HG03469 (cell line): ENCODE results near the gene HSD3B2.
"Not testable (repeated sequence)": the region's sequence is repeated elsewhere in the genome, so short reads cannot be mapped to it uniquely, and the experiment has no call there.

ENCODE experiments used
- ATAC-seq: cut with Tn5 transposase; IDR thresholded peaks from one replicate; pipeline ENCODE4 v1.9.1; 2021; ENCODE audit warnings: mild to moderate bottlenecking, moderate library complexity, moderate number of reproducible peaks; ENCODE audit not compliant: unreplicated experiment

HSD3B2 gene

DNA sequence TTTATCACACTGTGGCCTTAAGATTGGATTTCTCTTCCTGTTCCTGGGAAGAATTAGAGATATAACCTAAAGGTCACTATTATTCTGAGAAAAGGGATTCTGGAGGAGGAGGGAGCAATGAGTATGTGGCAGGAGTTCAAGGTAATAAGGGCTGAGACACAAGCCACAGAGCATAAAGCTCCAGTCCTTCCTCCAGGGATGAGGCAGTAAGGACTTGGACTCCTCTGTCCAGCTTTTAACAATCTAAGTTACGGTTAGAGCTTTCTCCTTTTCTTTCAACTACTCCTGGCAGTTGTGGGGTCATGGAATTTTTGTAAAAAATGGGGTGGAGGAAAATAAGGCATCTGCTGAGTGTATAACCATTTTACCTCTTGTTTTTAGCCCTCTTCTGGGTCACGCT, at the start of gene HSD3B2:
Gene HSD3B2, plus strand, starts transcription at position 201 of the 400 bp plus-strand sequence. CDS start 270 bp downstream, outside the sequence.
- ATAC-seq: no peak

DNA sequence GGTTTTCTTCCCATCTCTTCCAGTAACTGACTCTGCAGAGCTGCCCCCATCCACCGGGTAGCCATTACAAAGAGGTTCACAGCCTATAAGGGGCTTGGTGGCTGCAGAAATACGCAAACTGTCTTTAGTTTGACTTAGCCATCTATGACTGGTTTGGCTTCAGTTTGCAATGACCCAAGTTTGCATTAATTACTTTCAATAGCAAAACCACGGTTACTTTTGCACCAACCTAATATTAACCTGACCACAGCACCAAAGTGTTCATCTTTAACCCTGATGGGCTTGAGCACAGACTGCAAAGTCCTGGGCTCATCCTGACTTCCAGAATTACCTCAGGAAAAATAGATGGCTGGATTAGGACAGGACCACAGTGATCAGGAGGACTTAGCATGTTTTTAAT, 48.5 kb upstream of the HSD3B2 start:
- no peak for ATAC-seq

DNA sequence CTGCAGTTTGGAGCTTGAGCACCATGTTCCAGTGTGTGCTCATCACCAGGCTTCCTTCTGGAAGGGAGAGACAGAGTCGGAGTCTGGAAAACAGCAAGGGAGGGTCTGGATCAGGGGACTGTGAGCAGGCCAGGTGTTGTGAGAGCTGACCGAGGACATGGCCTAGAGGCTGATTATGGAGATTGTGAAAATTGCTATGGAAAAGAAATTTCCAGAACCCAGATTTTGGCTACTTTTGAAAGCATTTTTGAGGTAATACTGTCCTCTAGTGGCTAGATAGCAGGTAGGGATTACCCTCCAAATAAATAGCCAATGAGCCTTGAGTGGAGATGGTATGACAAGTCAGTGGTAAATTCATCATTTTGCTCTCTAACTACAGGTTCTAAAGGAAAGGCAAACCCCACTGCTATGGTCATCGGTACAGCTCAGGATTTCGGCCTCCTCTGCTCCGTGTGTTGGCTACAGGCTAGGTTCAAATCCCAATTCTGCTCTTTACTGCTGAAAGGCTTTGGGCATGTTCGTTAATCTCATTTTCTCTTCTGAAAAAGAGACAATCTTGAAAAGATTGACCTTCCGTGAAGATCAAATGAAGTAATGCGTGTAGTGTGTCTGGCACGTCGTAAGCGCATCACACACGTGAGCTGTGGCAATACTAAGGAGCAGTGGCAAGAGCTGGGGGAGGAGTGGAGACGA, 47.4 kb upstream of the HSD3B2 start:
- no peak for ATAC-seq

DNA sequence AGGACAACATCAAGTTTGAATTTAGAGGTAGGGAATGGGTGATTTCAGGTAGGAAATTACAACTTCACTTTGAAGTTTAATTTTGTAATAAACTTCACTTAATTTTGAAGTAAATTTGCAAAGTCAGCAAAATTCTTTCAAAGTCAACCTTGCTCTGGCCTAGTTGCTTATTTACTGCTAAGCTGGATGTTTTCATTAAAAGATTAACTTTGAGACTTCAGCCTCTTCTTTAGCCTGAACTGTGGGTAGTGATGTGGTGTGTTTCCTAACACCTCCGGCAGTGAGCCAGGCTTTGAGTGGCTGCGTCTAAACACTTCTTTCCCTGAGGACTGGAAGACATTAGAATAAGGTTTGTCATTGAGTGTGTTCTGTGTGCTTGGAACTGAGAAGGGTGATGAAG, 46.4 kb upstream of the HSD3B2 start, which contains the start of gene HAO2:
Gene HAO2, plus strand, starts transcription at position 232 of the 400 bp plus-strand sequence. CDS start 12,301 bp downstream, outside the sequence.
- ATAC-seq: no peak

DNA sequence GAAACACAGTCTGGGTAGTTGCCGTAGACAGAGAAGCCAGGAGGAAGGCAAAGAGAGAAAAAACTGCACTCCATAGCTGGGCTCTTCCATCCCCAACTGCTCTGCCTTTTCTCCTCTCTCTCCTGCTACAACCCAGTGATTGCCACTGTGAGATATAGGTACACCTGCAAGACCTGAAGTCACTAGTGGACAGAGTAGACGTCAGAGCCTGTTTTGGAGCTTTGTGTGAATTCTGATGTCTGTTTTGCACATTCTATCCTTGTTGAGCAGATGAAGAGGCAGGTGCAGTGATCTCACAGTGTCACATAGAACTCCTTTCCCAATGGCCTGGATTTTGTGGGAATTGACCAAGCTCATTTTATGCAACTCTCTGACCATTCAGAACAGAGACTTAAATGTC, 44.2 kb upstream of the HSD3B2 start:
- ATAC-seq: no peak

DNA sequence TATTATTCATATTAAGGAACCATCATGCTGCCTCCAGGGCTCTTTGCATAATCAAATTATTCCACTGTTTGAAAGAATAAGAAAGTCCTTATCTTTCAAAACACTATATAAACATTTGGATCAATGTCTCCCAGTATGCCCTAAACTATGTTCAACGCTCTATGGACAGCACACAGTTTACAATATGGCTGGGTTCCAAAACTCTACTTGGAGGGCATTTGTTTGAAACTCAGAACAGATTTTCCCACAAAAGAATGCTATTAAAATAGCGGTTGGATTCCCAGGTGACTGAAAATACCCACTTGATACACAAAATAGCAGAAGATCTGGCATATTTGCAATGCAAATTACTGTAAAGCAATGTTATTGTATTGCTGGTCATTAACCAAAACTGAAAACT, 43.1 kb upstream of the HSD3B2 start:
- no peak for ATAC-seq

DNA sequence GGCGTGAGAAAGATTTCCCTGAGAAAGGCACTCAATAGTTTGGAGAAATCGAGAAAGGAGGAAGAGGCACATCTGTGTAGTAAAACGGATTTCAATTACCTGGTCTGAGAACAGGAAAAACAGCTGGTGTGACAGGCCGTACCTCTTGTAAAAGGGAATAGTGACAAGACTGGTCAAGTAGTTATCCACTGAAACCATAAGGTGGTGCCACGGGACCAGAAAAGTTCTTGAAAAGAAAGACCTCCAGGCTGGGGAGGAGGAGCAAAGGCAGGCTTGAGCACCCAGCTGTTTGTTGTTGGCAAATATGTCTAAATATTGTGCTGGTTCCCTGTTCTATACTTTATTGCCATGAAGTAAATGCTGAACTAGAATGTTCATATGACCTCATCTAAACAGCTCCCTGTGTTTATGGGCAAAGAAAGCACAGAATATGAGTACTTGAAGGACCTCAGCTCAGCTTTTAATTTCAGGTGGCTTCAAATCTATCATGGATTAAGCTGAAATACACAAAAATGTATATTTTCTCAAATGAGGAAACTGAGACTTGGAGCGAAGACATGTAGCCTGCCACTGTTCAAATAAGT, 42.4 kb upstream of the HSD3B2 start:
- no peak for ATAC-seq

DNA sequence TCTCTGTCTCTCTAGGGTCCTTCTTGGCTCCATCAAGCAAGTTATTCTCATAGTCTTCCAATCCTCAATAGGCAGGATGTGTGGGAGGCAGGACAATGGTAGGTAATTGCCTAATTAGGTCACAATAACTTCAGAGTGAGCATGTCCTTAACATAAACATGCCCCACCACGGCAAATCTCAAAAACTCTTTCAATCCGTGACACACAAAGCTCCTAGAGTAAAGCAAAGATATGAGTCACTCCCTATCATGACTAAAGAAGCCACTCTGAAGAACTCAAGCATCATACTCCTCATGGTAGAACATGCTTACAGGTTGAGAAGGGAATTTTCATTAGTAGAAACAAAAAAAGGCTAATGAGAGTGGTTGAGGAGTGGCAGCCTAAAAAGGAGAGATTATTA, 41.5 kb upstream of the HSD3B2 start:
- ATAC-seq: no peak

DNA sequence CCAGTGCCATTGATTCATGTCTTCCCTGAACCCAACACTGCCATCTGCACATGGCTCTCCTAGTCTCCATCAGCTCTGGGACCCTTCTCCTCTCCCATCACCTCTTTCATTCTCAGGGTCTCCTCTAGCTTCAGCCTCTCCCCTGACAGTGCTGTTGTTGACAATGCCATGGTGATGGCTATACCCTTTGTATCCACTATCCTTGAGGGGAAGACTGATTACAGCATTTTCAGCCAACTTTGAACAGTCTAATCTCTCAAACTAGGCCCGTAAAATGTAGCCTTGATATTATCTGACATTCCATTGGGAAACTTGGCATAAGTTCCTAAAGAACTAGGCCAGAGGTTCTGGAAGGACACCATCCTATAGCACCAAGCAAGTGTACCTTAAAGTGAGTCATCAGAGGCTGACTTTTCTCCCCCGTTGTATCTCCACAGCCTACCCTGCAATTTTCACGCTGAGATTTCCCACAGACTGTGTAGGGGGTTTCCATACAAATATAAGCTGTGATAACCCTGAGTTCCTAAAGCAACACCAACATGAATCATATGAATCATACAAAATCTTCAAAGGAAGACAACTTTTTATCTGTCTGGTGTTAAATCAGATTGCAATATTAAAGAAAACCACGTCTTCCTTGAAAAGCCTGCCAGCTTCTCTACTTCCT, 40.6 kb upstream of the HSD3B2 start:
- no peak for ATAC-seq

DNA sequence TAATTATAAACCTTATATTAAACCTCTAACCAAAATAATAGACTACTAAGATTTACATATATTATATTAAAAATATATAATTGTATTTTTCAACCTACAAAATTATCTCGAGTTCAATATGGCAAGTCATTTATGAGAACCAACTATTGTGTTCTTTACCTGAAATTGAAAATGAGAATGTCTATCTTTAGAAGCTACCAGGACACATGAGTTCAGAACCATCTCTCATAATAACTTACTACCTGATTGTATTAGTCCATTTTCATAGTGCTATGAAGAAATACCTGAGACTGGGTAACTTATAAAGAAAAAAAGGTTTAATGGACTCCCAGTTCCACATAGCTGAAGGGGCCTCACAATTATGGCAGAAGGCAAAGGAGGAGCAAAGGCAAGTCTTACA, 39.6 kb upstream of the HSD3B2 start:
- no peak for ATAC-seq

DNA sequence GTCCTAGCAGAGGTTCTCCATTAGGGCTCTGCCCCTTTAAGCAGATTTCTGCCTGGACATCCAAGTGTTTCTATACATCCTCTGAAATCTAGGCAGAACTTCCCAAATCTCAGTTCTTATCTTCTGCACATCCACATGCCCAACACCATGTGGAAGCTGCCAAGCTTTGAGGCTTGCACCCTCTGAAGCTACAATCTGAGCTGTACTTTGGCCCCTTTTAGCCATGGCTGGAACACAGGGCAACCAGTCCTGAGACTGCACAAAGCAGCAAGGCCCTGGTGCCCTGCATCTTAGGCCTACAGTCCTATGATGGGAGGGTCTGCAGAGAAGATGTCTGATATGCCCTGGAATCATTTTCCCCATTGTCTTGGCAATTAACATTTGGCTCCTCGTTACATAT, 38.4 kb upstream of the HSD3B2 start:
- ATAC-seq: no peak

DNA sequence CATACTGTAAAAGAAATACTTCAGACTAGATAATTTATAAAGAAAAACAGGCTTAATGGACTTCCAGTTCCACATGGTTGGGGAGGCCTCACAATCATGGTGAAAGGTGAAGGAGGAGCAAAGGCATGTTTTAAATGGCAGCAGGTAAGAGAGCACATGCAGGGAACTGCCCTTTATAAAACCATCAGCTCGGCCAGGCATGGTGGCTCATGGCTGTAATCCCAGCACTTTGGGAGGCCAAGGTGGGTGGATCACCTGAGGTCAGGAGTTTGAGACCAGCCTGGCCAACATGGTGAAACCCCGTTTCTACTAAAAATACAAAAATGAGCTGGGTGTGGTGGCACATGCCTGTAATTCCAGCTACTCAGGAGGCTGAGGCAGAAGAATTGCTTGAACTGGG, 37.4 kb upstream of the HSD3B2 start:
- ATAC-seq: not testable (repeated sequence)

DNA sequence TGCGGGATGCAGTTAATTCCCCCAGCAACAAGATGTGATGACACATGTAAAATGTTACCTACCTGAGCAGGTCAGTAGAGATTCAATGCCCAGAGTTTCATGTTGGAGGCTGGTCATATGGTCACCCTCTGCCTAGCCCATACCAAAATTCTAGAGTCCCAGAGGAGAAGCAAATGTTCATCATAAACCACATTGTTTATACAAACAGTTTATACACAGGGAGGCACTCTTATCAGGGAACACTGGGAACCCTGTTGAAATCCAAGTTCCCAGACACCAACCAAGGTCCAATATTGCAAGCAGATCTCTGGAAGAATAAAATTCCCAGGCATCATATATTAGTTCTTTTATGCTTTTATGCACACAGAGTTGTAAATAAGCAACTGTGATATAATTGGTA, 35.8 kb upstream of the HSD3B2 start:
- ATAC-seq: no peak

DNA sequence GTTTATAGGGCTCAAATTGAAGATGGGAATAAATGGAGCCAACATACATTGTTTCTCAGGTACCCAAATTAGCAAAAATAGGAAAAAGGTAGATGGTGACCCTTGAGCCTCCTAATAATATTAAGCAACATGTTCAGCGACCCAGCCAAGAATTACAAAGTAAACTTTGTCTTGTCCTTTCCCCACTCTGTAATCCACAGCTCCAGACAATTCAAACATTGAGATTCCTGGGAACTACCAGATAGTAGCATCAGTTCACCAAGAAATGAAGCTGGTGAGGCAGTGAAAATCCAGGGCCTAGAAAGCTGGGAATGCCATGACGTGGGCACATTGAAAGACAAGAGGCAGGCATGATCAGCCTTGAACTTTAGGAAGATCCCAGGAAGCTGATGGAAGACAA, 34.6 kb upstream of the HSD3B2 start:
- no peak for ATAC-seq

DNA sequence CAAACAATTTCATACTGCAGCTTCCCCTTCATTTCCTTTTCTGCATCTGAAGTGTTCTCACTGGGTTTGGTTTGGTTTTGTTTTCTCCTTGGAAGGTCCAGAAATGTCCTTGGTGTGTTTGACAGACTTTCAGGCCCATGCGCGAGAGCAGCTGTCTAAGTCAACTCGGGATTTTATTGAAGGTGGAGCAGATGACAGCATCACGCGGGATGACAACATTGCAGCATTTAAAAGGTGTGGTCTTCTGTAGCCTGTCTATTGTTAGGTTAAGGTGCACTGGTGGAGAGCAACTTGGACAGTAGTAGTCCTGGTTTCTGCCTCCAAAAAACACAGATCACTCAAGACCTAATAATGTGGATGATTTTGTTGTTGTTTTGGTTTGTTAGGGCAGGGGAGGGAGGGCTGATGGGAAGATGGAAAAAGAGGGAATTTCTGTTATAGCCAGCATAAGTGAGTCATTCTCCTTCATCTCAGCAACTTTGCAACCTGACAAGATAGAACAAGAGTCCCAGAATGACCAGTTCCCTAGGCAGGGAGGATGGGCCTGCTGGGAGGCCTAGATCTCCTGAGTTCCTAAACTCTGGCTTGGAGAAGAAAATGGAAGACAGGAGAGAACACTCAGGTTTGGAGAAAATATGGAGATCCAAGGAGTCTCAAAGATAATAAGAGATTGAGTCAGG, 33.8 kb upstream of the HSD3B2 start:
- ATAC-seq: no peak

DNA sequence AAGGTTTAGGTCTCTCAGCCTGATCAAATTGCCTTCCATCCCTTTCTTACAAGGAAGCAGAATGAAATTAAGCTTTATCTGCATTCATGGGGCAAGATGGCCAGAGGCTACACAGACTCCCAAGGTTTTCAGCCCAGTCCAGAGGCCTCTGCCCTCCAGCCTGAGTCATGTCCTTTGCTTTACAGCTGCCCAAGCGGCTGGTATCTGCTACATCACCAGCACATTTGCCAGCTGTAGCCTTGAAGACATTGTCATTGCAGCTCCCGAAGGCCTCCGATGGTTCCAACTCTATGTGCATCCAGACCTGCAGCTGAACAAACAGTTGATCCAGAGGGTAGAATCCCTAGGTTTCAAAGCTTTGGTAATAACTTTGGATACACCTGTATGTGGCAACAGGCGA, 30.4 kb upstream of the HSD3B2 start:
- ATAC-seq: no peak

DNA sequence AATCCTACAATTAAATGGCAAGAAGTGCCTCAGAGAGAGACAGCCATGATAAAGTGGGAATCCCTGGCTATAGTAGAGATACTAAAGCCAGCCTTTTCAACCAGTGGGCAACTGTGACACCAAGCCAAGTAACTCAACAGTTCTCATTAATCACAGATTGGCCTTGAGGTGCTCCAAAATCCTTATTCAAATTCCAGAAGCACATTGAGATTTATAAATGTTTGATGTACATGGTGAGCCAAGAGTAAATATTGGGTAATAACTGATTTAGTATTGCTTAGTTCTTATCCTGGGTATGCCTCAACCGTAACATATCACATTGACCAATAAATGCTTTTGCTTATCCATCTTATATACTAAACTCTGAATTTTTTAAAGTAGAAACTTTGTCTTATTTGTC, 29.3 kb upstream of the HSD3B2 start:
- ATAC-seq: no peak

DNA sequence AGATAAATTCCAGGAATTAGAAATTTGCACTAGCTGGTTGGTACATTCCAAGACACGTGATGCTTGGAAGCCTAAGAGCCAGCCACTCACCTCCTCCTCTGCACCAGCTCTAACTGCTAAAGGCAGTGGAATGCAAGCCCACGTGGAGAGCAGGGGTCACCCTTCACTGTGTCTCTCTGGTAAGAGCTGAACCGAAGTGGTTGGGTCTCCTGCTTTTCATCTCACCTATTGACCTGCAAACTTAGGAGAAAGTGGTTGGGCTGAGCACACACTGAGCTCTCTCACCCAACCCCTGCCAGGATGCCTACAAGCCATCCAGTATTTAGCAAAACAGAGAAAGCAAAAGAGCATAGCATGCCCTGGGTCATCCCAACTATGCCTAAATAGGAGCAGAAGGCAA, 27.1 kb upstream of the HSD3B2 start:
- ATAC-seq: no peak

DNA sequence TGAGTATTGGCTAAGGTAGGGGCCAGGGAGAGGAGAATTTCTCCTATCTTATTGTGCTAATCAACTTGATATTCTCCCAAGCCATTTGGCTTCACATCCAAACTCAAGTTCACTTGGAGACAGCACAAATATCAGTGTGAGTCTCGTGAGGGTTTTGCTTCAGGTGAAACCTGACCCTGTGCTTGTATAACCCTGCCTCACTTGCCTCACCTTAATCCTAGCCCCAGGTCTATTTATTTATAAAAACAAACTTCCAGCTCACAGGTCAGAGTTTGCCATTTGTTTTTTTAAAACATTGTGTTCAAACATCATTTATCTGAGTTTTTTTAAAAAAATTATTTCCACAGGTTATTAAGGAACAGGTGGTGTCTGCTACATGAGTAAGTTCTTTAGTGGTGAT, 26.5 kb upstream of the HSD3B2 start:
- ATAC-seq: no peak

DNA sequence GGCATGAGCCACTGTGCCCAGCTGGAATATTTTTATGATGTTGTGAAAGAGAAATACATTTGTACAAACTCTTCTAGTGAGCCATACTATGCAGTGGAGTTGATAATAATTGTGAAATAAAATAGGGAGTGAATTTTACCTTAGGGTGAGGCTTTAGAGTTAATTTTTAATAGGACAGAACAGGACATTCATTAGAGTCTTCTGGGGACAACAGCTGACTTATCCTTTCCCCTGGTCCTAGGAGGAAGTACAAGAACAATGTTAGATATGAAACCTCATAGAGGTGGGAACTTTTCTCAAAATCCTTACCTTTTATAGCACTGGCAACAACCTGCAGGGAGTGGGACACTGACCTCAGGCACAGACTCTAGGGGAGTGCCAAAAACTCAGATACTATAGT, 24.4 kb upstream of the HSD3B2 start:
- no peak for ATAC-seq

DNA sequence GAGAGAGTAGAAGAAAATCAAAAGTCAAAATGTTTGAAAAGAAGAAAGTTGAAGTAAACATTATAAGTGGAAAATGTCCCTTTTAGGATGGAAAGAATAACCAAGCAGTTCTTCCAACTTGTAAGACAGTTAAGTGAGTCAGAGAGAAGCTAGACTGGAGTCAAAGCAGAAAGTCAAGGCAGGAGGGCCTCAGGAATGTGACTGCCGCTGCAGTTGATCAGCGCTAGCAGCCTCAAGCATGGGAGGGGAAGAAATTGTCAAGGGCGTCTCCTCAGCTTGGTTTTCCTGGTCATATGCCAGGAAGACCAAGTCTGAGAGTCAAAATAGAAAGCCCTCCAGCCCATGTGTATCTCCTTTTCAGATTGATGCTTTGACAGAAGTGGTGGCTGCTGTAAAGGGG, 23.2 kb upstream of the HSD3B2 start:
- ATAC-seq: no peak

DNA sequence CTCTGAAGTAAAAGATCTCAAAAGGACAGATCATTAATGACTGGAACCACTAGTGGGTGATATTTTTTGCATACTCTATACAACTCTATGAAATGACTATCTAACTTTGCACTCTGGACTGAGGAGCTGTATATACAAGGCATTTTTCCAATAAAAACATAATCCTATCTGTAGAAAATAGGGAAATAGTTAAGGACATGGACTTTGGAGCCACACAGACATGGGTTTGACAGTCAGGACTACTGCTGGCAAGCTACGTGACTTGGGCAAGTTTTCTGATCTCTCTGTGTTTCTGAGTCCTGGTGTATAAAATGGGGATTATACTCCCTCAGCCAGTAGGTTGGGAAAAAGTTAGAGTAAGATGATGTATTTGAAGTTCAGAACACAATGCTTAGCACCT, 20.9 kb upstream of the HSD3B2 start:
- ATAC-seq: no peak
